Hippocampal formation (tissue), 2 donors: ENCODE measurements around the gene MORN4.
"Not testable (repeated sequence)": the region's sequence is repeated elsewhere in the genome, so short reads cannot be mapped to it uniquely, and the experiment has no call there.

Source experiments
- DNase-seq, 2 donors: peaks; one replicate each; lab custom pipeline; 2025; lab: John Stamatoyannopoulos, UW

MORN4 gene

GRCh38 chr10:97597778-97598177 is 35.5 kb downstream of the MORN4 start:
- DNase-seq: no peak

DNA sequence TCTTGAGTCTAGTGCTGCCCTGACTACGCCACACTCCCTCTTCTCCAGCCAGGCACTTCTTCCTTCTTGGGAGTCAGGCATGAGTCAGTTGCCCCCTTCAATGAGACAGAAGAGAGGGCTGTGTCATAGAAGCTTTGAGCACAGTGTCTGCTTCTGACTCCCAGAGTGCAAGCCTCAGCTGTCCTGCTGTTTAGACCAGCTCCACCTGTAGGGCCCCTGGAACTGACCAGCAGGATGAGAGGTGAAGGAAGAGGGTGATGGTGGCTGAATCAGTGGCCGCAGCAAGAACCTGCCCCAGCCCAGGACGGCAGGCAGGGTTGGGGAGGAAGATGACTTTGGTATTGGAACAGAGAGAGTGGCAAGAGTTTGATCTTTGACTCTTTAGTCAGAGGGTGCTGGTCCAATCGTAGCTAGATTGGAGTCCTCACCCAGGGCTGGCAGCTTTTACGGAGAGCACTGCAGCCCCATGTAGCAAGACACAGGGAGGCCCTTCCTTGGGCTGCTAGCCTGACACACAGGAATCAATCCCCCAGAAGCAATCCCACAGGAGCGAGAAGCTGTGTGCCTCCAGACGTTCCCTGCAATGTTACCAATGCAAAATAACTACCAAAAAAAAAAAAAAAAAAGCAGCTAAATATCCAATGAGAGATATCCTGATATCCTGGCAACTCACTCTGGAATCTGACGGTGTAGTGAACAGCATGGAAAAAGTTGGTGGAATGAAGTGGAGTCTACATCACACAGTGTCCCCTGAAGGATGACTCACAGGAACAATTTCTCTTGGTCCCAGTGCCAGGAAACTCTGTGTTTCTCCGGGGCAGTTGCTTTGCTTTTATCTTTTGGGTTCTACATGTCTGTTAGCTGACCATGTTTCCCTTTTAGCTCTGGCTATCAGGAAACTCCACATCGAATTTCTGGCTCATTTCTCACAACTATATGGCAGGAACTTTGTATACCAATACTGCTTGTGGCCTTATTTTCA is 36.9 kb downstream of the MORN4 start:
- DNase-seq: peak in 1 of 2 donors; percentile 7

- DNase-seq: no peak
Measured at GRCh38 chr10:97593421-97593820, 39.9 kb downstream of the MORN4 start.

DNA sequence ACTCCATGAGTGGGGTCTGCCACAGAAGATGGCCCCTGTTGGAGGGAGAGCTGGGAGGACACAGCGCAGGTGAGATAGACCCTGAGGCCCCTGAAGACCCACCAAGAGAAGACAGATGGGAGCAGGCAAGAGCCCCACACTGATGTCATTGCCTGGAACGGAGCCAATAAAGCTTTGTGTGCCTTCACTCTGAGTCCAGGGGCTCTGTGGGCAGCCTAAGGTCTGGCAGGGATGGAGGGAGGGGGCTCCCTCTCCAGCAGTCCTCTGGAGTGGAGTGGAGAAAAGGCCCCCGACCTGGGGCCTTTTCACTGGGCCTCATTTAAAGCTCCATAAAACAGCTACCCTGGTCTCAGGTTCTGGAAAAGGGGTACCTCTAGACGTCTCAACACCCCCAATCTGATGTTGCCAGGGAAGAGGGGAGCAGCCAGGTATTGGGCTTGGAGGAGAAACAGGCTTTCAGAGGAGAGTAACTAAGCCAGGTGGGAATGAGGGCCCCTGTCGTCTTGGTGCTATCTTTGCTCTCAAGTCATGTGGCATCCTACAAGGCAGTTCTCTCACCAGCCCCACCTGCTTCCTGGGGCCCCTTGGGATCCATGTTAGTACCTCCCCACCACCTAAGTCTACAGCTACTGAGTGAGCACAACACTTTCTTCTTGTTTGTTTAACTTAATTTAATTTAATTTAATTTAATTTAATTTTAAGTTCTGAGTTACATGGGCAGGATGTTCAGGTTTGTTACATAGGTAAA is 42.4 kb downstream of the MORN4 start:
- DNase-seq: no peak

- DNase-seq: no peak
Measured at GRCh38 chr10:97590082-97590747, 43.1 kb downstream of the MORN4 start.

GRCh38 chr10:97589479-97589878 is 43.8 kb downstream of the MORN4 start, which contains the start of gene C10orf62:
TSS of gene C10orf62 (plus strand) at chr10:97589721. CDS start at chr10:97589898, 177 bp downstream.
- peak in 1 of 2 donors; percentile 11 for DNase-seq

- no peak for DNase-seq
Measured at GRCh38 chr10:97587183-97587582, 46.1 kb downstream of the MORN4 start.

DNA sequence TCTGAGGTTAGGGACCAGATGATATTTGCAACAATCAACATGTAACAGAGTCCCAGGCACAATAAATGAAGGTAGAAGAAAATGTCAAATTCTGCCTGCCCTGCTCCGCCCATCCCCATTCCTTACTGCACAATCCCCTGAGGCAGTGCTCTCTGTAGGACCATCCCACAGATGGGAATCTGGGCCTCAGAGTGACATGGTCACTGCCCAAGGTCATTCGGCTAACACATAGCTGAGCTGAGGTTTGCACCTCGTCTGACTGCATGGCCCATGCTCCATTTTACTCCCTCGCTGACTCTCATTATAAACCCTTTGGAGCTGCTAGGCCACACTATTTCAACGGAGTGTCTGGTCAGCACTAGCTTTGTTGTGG is 47.9 kb downstream of the MORN4 start:
- DNase-seq: no peak

- DNase-seq: no peak
Measured at GRCh38 chr10:97584798-97585438, 48.4 kb downstream of the MORN4 start.

- DNase-seq: peak; percentile 84 to 88
Measured at GRCh38 chr10:97584060-97584797, 49.1 kb downstream of the MORN4 start, which contains the start of gene HOGA1. TSS of gene HOGA1 (plus strand) at chr10:97584389. CDS start at chr10:97584704, 315 bp downstream.

GRCh38 chr10:97583476-97583875 is 49.8 kb downstream of the MORN4 start:
- no peak for DNase-seq

DNA sequence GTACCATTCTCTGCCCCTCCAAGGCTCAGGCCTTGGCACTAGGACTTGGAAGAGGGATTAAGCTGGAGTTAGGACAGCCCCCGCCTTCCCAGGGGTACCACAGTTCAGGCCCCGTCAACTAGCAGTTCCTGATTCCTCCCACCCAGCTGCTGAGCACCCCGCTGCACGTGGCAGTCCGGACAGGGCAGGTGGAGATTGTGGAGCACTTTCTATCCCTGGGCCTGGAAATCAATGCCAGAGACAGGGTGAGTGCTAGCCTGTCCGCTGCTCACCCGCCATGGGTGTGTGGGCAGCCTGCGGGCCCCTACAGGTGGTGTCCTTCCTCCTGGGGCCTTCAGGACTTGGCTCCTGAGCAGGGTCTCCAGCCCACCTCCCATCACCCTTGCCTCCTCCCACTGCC is 51.1 kb downstream of the MORN4 start:
- DNase-seq: no peak

DNA sequence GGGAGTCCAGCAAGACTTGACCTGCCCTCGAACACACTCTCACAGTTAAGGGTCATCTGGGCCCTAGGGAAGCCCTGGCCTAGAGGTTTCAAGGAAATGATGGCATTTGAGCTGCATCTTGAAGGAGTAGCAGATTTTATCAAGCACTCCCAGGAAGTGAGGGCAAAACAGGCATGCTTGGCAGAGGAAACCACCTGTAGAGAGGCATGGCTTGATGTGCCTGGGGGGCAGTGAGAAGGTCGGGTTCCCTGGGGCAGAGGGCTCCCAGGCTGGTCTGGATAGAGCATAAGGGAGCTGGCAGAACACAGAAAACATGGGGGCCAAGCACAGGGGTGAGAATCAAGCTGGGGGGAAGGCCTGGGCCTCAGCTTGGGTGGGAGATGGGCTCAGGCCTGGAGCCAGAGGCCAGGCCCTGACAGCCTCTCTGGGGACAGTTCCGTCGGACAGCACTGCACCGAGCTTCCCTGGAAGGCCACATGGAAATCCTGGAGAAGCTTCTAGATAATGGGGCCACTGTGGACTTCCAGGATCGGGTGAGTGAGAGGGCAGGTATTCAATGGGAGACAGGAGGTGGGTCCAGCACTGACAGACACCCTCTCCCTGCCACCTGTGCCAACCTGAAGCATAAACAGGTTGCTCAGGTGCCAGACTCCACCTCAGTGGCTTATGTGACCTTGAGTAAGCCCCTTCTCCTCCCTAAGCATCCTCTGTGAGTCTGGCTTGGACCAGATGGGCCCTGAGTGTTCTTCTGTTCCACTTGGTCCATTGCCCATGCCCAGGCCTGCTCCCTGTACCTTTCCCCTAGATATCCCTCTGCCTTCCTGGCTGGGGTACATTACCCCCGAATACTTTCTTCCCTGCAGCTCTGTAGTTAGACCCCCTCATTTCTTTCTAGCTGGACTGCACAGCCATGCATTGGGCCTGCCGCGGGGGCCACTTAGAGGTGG is 52.6 kb downstream of the MORN4 start:
- DNase-seq: no peak

DNA sequence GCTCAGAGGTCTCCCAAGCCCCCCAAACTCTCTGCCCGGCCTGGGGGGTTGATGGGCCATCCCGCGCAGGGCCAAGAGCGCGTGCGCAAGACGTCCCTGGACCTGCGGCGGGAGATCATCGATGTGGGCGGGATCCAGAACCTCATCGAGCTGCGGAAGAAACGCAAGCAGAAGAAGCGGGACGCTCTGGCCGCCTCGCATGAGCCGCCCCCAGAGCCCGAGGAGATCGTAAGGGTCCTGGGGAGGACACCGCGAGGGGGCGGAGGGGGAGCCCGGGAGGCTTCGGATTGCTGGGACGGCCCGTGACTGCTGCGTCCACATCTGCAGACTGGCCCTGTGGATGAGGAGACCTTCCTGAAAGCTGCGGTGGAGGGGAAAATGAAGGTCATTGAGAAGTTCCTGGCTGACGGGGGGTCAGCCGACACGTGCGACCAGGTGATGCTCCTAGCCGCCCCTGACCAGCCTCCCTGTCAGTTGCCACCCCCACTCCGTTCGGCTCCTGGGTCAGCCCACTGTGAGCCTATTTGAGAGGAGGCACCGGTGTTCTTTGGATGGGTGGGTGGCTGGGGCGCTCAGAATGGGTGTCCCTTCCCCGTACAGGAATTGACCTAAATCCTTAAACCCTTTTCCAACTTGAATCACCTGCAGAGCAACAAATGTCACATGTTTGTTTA is 55.0 kb downstream of the MORN4 start:
- DNase-seq: no peak

DNA sequence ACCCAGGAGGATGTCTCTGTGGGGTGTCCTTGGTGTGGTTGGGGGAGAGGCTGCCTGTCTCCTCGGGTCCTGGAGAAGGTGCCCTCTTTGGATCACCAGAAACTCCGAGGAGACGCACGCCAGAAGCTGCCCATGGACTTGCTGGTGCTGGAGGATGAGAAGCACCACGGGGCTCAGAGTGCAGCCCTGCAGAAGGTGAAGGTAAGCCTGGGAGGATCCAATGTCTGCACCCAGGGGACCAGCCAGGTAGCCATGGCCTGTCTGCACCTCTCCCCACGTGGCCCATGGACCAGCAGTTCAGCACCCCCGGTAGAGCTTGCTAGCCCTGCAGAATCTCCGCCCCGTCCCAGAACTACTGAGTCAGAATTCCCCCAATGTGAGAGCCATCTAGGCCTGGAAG is 55.6 kb downstream of the MORN4 start:
- DNase-seq: no peak

- DNase-seq: not testable (repeated sequence)
Measured at GRCh38 chr10:97576487-97576886, 56.8 kb downstream of the MORN4 start.

- no peak for DNase-seq
Measured at GRCh38 chr10:97575127-97575668, 58.1 kb downstream of the MORN4 start.

GRCh38 chr10:97574374-97575126 is 58.8 kb downstream of the MORN4 start:
- no peak for DNase-seq
